NCI-H345 (cell line): ENCODE data around the gene CMSS1.

Source experiments
- DNase-seq: peaks from one replicate; lab custom pipeline; 2025; lab: John Stamatoyannopoulos, UW

Gene CMSS1

GRCh38 chr3:99903869-99904268, 86.2 kb downstream of the CMSS1 start:
- DNase-seq, result no peak

- DNase-seq, result no peak
Measured at GRCh38 chr3:99907959-99908544, 90.4 kb downstream of the CMSS1 start.

GRCh38 chr3:99909714-99910495, 92.2 kb downstream of the CMSS1 start:
- DNase-seq, result no peak

- DNase-seq, result no peak
Measured at GRCh38 chr3:99910752-99911290, 93.2 kb downstream of the CMSS1 start.

DNA sequence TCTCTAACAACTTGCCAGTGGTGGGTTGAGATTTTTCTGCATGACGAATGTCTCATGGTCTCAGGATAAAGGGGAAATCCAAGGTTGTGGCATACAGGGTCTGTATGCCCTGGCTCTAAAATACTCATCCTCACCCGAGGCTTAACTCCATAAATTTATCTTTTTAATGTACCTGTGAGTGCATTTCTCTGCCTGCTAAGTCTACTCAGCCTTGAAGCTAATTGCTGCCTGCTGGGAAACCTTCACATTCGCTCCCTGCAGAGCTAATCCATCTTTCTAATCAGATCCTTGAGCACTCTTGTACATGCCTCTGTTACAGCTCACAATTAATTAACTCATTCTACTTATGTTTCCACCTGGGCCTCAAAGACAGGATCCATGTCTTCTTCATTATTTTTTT, 93.8 kb downstream of the CMSS1 start:
- no peak for DNase-seq

- no peak for DNase-seq
Measured at GRCh38 chr3:99915906-99916432, 98.3 kb downstream of the CMSS1 start.

DNA sequence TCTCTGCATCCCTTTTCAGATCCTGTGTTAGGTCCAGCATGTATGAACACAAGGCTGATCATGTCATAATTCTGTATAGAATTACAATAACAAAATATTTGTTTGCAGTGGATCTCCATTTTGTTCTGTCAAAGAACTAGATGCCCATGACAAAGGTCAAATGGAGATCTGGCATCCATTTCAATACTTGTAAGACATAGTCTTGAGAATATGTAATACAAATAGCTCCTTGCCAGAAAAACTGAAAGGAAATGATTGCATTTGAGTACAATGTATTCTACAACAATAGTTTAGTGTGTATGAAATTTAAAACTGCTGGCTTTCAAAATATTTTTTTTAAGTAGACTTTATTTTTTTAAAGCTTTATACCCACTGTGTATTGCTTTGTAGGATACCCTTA, 101.1 kb downstream of the CMSS1 start:
- DNase-seq, result no peak

DNA sequence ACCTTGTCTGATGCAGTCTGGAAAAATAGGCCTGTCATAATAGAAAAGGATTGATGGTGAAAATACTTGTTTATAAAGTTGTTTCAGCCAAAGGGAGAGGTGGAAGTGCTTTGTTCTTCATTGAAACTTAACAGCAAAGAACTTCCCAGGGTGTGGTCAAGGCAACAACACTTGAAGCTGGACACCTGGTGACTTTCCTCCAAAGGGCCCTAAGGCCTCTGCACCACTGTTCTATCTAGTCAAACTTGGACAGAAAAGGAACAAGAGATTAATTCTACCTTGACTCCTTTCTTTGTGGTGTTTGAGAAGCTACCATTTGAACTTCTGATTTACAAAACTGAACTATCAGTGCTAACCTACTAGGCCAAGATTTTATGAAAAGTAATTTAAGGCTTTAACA, 102.0 kb downstream of the CMSS1 start:
- no peak for DNase-seq

DNA sequence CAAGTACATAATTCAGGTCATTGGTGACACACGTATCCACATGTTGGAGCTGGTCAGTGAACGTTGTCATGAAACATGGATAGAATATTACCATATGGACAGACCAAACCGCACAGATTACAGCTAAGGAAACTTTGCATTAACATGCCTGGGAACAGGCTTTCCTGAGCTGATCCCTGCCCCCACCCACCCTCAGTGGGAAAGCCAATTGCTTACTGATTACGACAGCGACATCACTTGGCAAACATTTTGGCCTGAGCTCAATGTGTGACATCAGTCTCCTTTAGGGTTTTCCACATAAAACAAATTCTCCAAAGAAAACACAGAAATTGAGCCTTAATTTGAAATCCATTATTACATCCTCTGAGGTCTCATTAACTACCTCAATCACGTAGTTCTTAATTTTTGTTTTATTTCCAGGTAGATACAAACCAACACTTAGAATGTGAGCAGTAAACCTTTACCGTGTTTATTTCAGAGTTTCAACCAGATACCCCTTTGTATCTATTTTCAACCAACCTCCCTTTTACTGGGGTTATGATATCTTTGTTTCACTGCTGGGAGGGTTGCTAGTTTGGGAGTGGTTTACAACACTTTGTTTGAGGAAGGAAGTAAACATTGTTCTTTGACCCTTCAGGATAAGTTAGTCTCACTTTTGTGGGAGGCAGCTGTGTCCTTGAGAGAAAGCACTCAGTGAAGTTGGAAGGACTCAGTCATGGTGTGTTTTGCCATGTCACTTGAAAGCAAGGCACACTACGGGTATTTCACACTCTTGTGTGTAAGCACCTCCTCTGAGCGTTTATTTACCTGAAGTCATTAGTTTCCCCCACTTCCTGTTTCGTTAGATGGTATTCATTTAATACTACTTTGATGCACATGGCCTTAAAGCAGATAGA, 103.1 kb downstream of the CMSS1 start:
- DNase-seq, result no peak

- DNase-seq, result no peak
Measured at GRCh38 chr3:99921377-99921695, 103.7 kb downstream of the CMSS1 start.

GRCh38 chr3:99921986-99922385, 104.3 kb downstream of the CMSS1 start:
- DNase-seq, result no peak

GRCh38 chr3:99923873-99924272, 106.2 kb downstream of the CMSS1 start:
- no peak for DNase-seq

GRCh38 chr3:99925584-99926230, 108.0 kb downstream of the CMSS1 start:
- DNase-seq, result peak; percentile 21

DNA sequence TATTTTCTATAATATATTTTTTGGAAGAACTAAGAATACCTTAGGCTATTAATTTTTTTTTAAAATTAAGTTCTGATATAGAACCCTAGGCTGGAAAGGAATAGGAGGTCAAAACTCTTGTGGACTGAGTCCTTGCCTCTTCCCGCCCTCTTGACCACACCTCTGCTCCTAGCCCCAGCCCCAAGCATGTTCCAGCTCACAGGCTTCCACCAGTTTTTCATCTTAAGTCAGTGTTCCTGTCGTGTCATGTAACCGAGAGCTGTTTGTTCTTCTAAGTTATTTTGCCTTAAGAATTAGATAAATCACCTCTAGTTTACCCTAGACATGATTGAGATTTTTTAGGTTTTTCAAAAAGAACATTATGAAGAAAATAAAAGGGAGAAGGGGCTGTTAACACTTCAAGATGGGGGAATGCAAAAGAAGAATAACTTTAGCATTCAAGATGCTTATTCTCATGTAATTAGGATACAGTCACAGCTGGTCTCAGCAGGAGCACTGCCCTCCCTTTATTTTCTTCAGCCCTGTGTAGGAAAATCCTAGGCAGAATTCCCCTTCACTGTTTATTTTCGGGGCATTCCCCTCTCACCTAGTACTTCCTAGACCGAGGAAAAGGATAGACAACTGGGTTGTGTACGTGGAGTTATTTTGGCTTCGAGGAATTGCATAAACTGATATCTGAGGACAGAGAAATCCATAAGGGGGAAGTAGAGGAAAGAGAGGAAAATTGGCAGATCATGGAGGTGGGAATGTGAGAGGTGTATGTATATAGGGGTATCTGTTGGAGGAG, 110.2 kb downstream of the CMSS1 start:
- DNase-seq, result no peak

DNA sequence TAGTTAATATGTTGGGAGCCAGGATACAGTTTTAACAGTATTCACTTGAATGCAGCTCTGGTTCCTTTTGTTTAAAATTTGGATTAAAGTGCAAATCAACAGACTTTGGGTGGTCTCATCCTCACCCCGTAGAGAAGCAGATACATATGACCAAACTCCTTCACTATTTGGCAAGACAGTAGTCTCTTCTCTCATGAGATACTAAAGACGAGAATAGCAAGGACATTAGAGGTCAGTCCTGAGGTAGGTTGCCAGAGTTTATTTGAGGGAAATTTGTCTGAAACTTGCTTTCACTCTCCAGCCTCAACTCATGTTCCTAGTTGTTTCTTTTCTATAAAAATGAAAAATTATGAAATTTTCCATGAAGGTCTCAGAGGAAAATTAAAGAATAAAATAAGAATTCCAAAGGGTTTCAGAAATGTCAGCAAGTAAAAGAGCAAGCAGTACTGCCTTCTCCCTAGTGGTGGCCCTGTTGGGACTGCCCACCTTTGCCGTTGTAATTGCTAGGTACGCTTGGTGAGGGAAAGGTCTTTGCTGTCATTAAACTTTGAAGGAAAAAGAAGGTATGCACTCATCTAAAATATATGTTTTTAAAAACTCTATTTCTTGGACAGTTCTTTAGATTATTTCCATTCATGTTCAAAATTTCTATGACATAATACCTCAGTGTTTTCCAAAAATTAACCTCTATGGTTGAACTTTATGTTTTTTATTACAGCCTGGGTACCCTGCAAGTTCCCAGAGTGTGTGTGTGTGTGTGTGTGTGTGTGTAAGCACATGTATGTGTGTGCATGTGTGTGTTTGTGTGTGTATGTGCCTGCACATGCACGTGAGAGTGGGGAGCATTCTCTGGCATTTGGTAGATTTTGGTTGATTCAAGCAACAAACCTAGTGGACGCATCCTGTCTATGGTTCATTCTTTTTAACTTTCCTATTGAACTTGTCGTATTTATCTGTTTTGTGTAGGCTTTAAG, 111.4 kb downstream of the CMSS1 start:
- DNase-seq, result no peak

- peak; percentile 41 for DNase-seq
Measured at GRCh38 chr3:99929745-99930139, 112.1 kb downstream of the CMSS1 start.

DNA sequence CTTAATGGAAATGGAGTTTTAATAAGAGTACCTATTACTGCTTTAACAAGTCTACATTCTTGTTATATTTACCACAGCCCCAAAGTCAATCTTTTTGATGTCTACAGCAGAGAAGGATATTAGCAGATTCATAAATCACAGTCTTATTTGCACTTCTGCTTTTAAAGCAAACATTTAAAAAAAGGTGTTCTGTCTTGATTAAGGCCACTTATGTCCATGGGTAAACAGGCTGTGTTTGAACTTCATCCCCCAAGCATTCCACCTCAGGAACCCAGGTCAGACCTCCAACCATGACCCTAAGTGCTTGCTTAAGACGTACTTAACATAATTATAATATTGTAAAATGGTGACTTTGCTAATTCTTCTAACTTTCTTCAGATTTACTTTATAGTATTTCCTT, 113.4 kb downstream of the CMSS1 start:
- no peak for DNase-seq

GRCh38 chr3:99933971-99934750, 116.5 kb downstream of the CMSS1 start:
- no peak for DNase-seq
